A549 (cell line): ENCODE measurements around the gene PTPRG. TPM values are rescaled to one million over a fixed set of nuclear protein-coding genes. Genes with fewer than 3 reads are reported as not detected.

Source experiments
- ATAC-seq, 2 experiments: fragments of 200-7000 bp in 1 of 2; fragments of >200 bp in 1 of 2; cut with Nextera tagmentation in 1 of 2; cut with Tn5 transposase in 1 of 2; 3 replicates each; pipeline versions ENCODE4 v1.8.0 to v1.9.1; 2018 to 2020; ENCODE audit warnings: mild to moderate bottlenecking in 1 of 2, moderate library complexity in 1 of 2
- CTCF ChIA-PET: fragments of 300-600 bp; sonication (Branson Sonifier 250); formaldehyde crosslinking; extraction: SDS; loops from one replicate; lab custom pipeline; 2021; ENCODE audit warnings: antibody characterized with exemption, inconsistent platforms; lab: Yijun Ruan, JAX
- POLR2A ChIA-PET: fragments of 350-600 bp; formaldehyde crosslinking; extraction: SDS; loops from one replicate; lab custom pipeline; 2021; ENCODE audit warnings: antibody characterized with exemption, inconsistent platforms; lab: Yijun Ruan, JAX
- DNase-seq, 2 experiments: peaks; one replicate each; pipeline versions ENCODE4 v3.0.0 to v3.0.0-alpha.2; 2011 to 2016; ENCODE audit warnings: low read depth in 1 of 2, low spot score in 1 of 2
- FAIRE-seq: peaks from 2 replicates; lab custom pipeline; 2011; peaks lifted over from hg19 to GRCh38; lab: Jason Lieb, UNC
- H3K27ac ChIP-seq, 2 experiments: fragments of >200 bp; sonication (Bioruptor Twin); formaldehyde crosslinking; 3 replicates each; pipeline ENCODE4 v1.5.1; 2016 to 2017
- H3K4me1 ChIP-seq: fragments of >200 bp; sonication (Bioruptor Twin); formaldehyde crosslinking; 3 replicates; pipeline ENCODE4 v1.6.1; 2016
- H3K4me2 ChIP-seq: fragments of >200 bp; sonication (Bioruptor Twin); formaldehyde crosslinking; 3 replicates; pipeline ENCODE4 v1.6.1; 2016
- H3K4me3 ChIP-seq: fragments of >200 bp; sonication (Bioruptor Twin); formaldehyde crosslinking; 3 replicates; pipeline ENCODE4 v1.5.1; 2016
- H3K9me3 ChIP-seq: fragments of >200 bp; sonication (Bioruptor Twin); formaldehyde crosslinking; 3 replicates; pipeline ENCODE4 v1.6.1; 2016
- BHLHE40 ChIP-seq: IDR thresholded peaks from 2 replicates; pipeline ENCODE4 v1.6.1; 2012; ENCODE audit warnings: low read depth, low read length, inconsistent platforms
- CBX2 ChIP-seq: fragments of 200-600 bp; sonication (generic); IDR thresholded peaks from 2 replicates; pipeline ENCODE4 v1.6.1; 2016; ENCODE audit warnings: low read depth, mild to moderate bottlenecking, borderline replicate concordance
- CEBPB ChIP-seq, 2 experiments: fragments of >200 bp in 1 of 2; sonication (Bioruptor Twin) in 1 of 2; formaldehyde crosslinking in 1 of 2; IDR thresholded peaks; 2 replicates each; pipeline ENCODE4 v1.6.1; 2012 to 2016
- EHF ChIP-seq: fragments of 250-450 bp; sonication (Bioruptor Pico); IDR thresholded peaks from 2 replicates; pipeline ENCODE4 v1.5.0; 2020; ENCODE audit warnings: mild to moderate bottlenecking
- EHMT2 ChIP-seq: fragments of 200-600 bp; sonication (generic); IDR thresholded peaks from 2 replicates; pipeline ENCODE4 v1.6.1; 2016; ENCODE audit warnings: antibody characterized with exemption, low read depth, mild to moderate bottlenecking, moderate library complexity
- ESRRA ChIP-seq: fragments of 150-350 bp; IDR thresholded peaks from 2 replicates; pipeline ENCODE4 v1.6.1; 2014; ENCODE audit warnings: mild to moderate bottlenecking, low read length, borderline replicate concordance
- FOSL2 ChIP-seq, 2 experiments: fragments of 450-650 bp in 1 of 2; fragments of >200 bp in 1 of 2; sonication (Bioruptor Twin) in 1 of 2; formaldehyde crosslinking; IDR thresholded peaks; 2 replicates each; pipeline versions ENCODE4 v1.5.0 to v1.6.1; 2016 to 2020; ENCODE audit warnings: mild to moderate bottlenecking in 1 of 2, moderate library complexity in 1 of 2
- HMGXB4 ChIP-seq: fragments of 250-450 bp; sonication (Bioruptor Pico); IDR thresholded peaks from 2 replicates; pipeline ENCODE4 v1.5.0; 2021; ENCODE audit warnings: mild to moderate bottlenecking, moderate library complexity, borderline replicate concordance
- JUN ChIP-seq, 2 experiments: fragments of >200 bp; sonication (Bioruptor Twin); formaldehyde crosslinking; IDR thresholded peaks; 2 replicates in 1 of 2; 3 replicates in 1 of 2; pipeline ENCODE4 v1.6.1; 2016 to 2017
- JUNB ChIP-seq: fragments of >200 bp; sonication (Bioruptor Twin); formaldehyde crosslinking; IDR thresholded peaks from 2 replicates; pipeline ENCODE4 v1.6.1; 2016
- KDM5A ChIP-seq: fragments of 200-600 bp; sonication (generic); IDR thresholded peaks from 2 replicates; pipeline ENCODE4 v1.6.1; 2016; ENCODE audit warnings: antibody characterized with exemption, mild to moderate bottlenecking
- MYC ChIP-seq: IDR thresholded peaks from 2 replicates; pipeline ENCODE4 v1.6.1; 2012; ENCODE audit warnings: mild to moderate bottlenecking, inconsistent platforms, low read length, improper control_type of control experiment, borderline replicate concordance
- NPAS2 ChIP-seq: fragments of 250-450 bp; sonication (Bioruptor Pico); IDR thresholded peaks from 2 replicates; pipeline ENCODE4 v1.8.0; 2022; ENCODE audit warnings: mild to moderate bottlenecking, moderate library complexity, borderline replicate concordance
- NR3C1 ChIP-seq: fragments of >200 bp; sonication (Bioruptor Twin); formaldehyde crosslinking; IDR thresholded peaks from 3 replicates; pipeline ENCODE4 v1.6.1; 2017
- RARB ChIP-seq: fragments of 250-450 bp; sonication (Bioruptor Pico); IDR thresholded peaks from 2 replicates; pipeline ENCODE4 v1.8.0; 2021; ENCODE audit warnings: mild to moderate bottlenecking, moderate library complexity
- RFX5 ChIP-seq: fragments of 450-650 bp; IDR thresholded peaks from 2 replicates; pipeline ENCODE4 v1.7.1; 2014; ENCODE audit warnings: antibody characterized with exemption, mild to moderate bottlenecking, moderate library complexity
- SREBF2 ChIP-seq: fragments of 450-650 bp; IDR thresholded peaks from 2 replicates; pipeline ENCODE4 v1.6.1; 2014; ENCODE audit warnings: mild to moderate bottlenecking, moderate library complexity
- TP53 ChIP-seq: fragments of 250-450 bp; sonication (Bioruptor Pico); IDR thresholded peaks from 2 replicates; pipeline ENCODE4 v1.5.0; 2021; ENCODE audit warnings: mild to moderate bottlenecking, moderate library complexity
- ZSCAN20 ChIP-seq: fragments of 250-450 bp; sonication (Bioruptor Pico); IDR thresholded peaks from 2 replicates; pipeline ENCODE4 v1.8.0; 2022; ENCODE audit warnings: mild to moderate bottlenecking, moderate library complexity
- WGBS: methylation state at CpG from one replicate; pipeline ENCODE4 v1.1.6; 2017; ENCODE audit errors: missing lambda C conversion rate; 5-methylcytosine and 5-hydroxymethylcytosine counted together
- polyA plus RNA-seq, 4 experiments: library from polyadenylated mRNA; depleted of rRNA in 3 of 4; stranded (reverse); fragments of >200 nt; fragmentation: RNase III in 1 of 4; extraction: RNeasy Plus Mini Kit Qiagen cat#74134 plus additional on column Dnase treatment in 1 of 4; gene quantifications; 2 replicates in 3 of 4; 3 replicates in 1 of 4; pipeline ENCODE4 v1.2.3, GENCODE V29; 2011 to 2017
- TF ChIP-seq, protein P1 (sequence below): IDR thresholded peaks from 2 replicates; pipeline ENCODE4 v1.6.1; 2012
- TF ChIP-seq, protein P2 (sequence below): IDR thresholded peaks from 2 replicates; pipeline ENCODE4 v1.6.1; 2012
- TF ChIP-seq, protein P3 (sequence below): fragments of >200 bp; sonication (Bioruptor Twin); formaldehyde crosslinking; IDR thresholded peaks from 3 replicates; pipeline ENCODE4 v1.5.1; 2016
- TF ChIP-seq, protein P4 (sequence below): fragments of 150-350 bp; IDR thresholded peaks from 2 replicates; pipeline ENCODE4 v1.6.1; 2014; ENCODE audit warnings: low read depth, mild to moderate bottlenecking, low read length

Gene PTPRG
- polyA plus RNA-seq, 2 of the 4 experiments (the other 2 are of a cell fraction): 4.5 to 4.8 TPM

- Histone ChIP-seq H3K4me3 (no peak overlapping the region), H3K4me2 (no peak overlapping the region), H3K4me1 (no peaks in the 10 kb centered on the region), H3K27ac (no peak overlapping the region), H3K9me3 (no peaks in the 10 kb centered on the region)
- DNase-seq: no peak
- ATAC-seq: no peak
- TF ChIP-seq FOSL2 (IDR thresholded peaks at IDR 0.05) (no peak), FOSL2 (CRISPR knock-in tag; IDR thresholded peaks at IDR 0.05) (no peak), EHF (CRISPR knock-in tag) (no peak), JUN (IDR thresholded peaks at IDR 0.05) (no peak), NPAS2 (no peak), TP53 (CRISPR knock-in tag) (no peak), ESRRA (no peak), KDM5A (no peak), CEBPB (IDR thresholded peaks at IDR 0.05) (no peak)
- TF ChIP-seq, protein P1, sequence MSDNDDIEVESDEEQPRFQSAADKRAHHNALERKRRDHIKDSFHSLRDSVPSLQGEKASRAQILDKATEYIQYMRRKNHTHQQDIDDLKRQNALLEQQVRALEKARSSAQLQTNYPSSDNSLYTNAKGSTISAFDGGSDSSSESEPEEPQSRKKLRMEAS: no peak
- 17% methylated on average over 2 of the region's 2 CpGs for WGBS
- no peak for FAIRE-seq
- CTCF ChIA-PET: no interaction called here
- POLR2A ChIA-PET: no interaction called here
Observed at GRCh38 chr3:61955483-61955882, 394.1 kb downstream of the PTPRG start.

GRCh38 chr3:61956236-61956635 is 394.9 kb downstream of the PTPRG start:
- POLR2A ChIA-PET: no interaction called here
- FAIRE-seq: no peak
- WGBS: 75% methylated on average over 5 of the region's 5 CpGs
- no peak for DNase-seq
- no peak overlapping the region for H3K4me2 ChIP-seq
- ATAC-seq: no peak
- CTCF ChIA-PET: no interaction called here
- H3K4me3 ChIP-seq: no peak overlapping the region
- H3K27ac ChIP-seq: no peak overlapping the region
- H3K9me3 ChIP-seq: no peaks in the 10 kb centered on the region
- no peaks in the 10 kb centered on the region for H3K4me1 ChIP-seq
- TF ChIP-seq NR3C1: no peak
- TF ChIP-seq, protein P1: no peak
- TF ChIP-seq, protein P2, sequence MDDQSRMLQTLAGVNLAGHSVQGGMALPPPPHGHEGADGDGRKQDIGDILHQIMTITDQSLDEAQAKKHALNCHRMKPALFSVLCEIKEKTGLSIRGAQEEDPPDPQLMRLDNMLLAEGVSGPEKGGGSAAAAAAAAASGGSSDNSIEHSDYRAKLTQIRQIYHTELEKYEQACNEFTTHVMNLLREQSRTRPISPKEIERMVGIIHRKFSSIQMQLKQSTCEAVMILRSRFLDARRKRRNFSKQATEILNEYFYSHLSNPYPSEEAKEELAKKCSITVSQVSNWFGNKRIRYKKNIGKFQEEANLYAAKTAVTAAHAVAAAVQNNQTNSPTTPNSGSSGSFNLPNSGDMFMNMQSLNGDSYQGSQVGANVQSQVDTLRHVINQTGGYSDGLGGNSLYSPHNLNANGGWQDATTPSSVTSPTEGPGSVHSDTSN: no peak
- TF ChIP-seq CBX2: no peak
- TF ChIP-seq, all 56 proteins: peak for 0

GRCh38 chr3:61957259-61957658 is 395.9 kb downstream of the PTPRG start:
- no peak for FAIRE-seq
- CTCF ChIA-PET: no interaction called here
- Histone ChIP-seq H3K4me2 (no peak overlapping the region), H3K4me3 (no peak overlapping the region), H3K27ac (no peak overlapping the region), H3K9me3 (no peaks in the 10 kb centered on the region), H3K4me1 (no peaks in the 10 kb centered on the region)
- TF ChIP-seq RFX5 (no peak), CBX2 (no peak), SREBF2 (no peak), MYC (no peak), JUNB (no peak), ZSCAN20 (CRISPR knock-in tag) (no peak), HMGXB4 (CRISPR knock-in tag) (no peak), FOSL2 (IDR thresholded peaks at IDR 0.05) (no peak), FOSL2 (CRISPR knock-in tag; IDR thresholded peaks at IDR 0.05) (no peak), BHLHE40 (no peak), CEBPB (IDR thresholded peaks at IDR 0.05) (no peak), RARB (CRISPR knock-in tag) (no peak), EHMT2 (no peak)
- TF ChIP-seq, protein P3, sequence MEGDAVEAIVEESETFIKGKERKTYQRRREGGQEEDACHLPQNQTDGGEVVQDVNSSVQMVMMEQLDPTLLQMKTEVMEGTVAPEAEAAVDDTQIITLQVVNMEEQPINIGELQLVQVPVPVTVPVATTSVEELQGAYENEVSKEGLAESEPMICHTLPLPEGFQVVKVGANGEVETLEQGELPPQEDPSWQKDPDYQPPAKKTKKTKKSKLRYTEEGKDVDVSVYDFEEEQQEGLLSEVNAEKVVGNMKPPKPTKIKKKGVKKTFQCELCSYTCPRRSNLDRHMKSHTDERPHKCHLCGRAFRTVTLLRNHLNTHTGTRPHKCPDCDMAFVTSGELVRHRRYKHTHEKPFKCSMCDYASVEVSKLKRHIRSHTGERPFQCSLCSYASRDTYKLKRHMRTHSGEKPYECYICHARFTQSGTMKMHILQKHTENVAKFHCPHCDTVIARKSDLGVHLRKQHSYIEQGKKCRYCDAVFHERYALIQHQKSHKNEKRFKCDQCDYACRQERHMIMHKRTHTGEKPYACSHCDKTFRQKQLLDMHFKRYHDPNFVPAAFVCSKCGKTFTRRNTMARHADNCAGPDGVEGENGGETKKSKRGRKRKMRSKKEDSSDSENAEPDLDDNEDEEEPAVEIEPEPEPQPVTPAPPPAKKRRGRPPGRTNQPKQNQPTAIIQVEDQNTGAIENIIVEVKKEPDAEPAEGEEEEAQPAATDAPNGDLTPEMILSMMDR: no peak
- TF ChIP-seq, protein P4, sequence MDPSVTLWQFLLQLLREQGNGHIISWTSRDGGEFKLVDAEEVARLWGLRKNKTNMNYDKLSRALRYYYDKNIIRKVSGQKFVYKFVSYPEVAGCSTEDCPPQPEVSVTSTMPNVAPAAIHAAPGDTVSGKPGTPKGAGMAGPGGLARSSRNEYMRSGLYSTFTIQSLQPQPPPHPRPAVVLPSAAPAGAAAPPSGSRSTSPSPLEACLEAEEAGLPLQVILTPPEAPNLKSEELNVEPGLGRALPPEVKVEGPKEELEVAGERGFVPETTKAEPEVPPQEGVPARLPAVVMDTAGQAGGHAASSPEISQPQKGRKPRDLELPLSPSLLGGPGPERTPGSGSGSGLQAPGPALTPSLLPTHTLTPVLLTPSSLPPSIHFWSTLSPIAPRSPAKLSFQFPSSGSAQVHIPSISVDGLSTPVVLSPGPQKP: no peak
- DNase-seq: no peak
- POLR2A ChIA-PET: no interaction called here
- WGBS: 44% methylated on average over 2 of the region's 2 CpGs
- ATAC-seq: no peak
